ENCODE results near the gene THADA.

THADA gene

GRCh38 chr2:43246641-43247040 is 349.2 kb downstream of the THADA start:
- peaks cover 8% of the 10 kb centered on the region for H3K4me1 ChIP-seq (ENCODE audit: control insufficient read depth, insufficient read depth, low read length, unreplicated experiment)
- 0 out of 2 replicates have a peak, but pooled peaks cover 3% of the 10 kb centered on the region for H3K36me3 ChIP-seq (ENCODE audit: insufficient read depth, low read length)
- no peaks in the 10 kb centered on the region for H3K79me2 ChIP-seq (ENCODE audit: control insufficient read depth, insufficient read depth, low read length, unreplicated experiment)
- no peaks in the 10 kb centered on the region for H3K27me3 ChIP-seq (ENCODE audit: insufficient read depth, low read length)
- no peak overlapping the region for H2AFZ ChIP-seq (ENCODE audit: low read length, unreplicated experiment)
- H3K4me3 ChIP-seq (ENCODE audit: low read depth, low read length), result no peak overlapping the region
- no peak overlapping the region for H3K27ac ChIP-seq (ENCODE audit: low read depth, low read length)

DNA sequence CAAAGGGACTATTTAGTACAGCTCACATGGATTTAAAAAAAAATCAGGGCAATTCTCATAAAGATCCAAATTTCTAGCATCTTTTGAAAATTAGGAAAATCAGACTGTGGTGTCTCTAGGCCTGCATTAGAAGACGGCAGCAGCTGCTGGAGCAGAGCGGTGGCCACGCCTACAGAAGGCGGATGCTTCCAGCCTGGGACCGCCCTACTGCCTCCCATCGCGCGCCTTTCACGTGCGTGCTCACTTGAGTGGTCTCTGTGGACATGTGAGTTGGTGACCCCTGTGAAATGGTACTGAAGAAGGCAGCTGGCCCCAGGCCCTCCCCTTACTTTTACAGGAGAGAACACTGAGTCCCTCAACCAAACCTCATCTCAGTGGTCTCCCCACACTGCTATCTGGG is 354.3 kb downstream of the THADA start:
- Histone ChIP-seq H3K27me3 (ENCODE audit: insufficient read depth, low read length) (no peaks in the 10 kb centered on the region), H3K4me1 (ENCODE audit: control insufficient read depth, insufficient read depth, low read length, unreplicated experiment) (no peaks in the 10 kb centered on the region), H3K79me2 (ENCODE audit: control insufficient read depth, insufficient read depth, low read length, unreplicated experiment) (no peaks in the 10 kb centered on the region), H3K27ac (ENCODE audit: low read depth, low read length) (no peak overlapping the region), H3K36me3 (ENCODE audit: insufficient read depth, low read length) (no peaks in the 10 kb centered on the region), H3K4me3 (ENCODE audit: low read depth, low read length) (no peak overlapping the region), H2AFZ (ENCODE audit: low read length, unreplicated experiment) (no peak overlapping the region)

- H2AFZ ChIP-seq (ENCODE audit: low read length, unreplicated experiment), result no peak overlapping the region
- no peak overlapping the region for H3K4me3 ChIP-seq (ENCODE audit: low read depth, low read length)
- H3K36me3 ChIP-seq (ENCODE audit: insufficient read depth, low read length), result no peaks in the 10 kb centered on the region
- no peak overlapping the region for H3K27ac ChIP-seq (ENCODE audit: low read depth, low read length)
- no peaks in the 10 kb centered on the region for H3K27me3 ChIP-seq (ENCODE audit: insufficient read depth, low read length)
- no peaks in the 10 kb centered on the region for H3K4me1 ChIP-seq (ENCODE audit: control insufficient read depth, insufficient read depth, low read length, unreplicated experiment)
- no peaks in the 10 kb centered on the region for H3K79me2 ChIP-seq (ENCODE audit: control insufficient read depth, insufficient read depth, low read length, unreplicated experiment)
These were observed 355.1 kb downstream of the THADA start for GRCh38 chr2:43240766-43241150.

GRCh38 chr2:43239981-43240765 is 355.7 kb downstream of the THADA start:
- H3K27ac ChIP-seq (ENCODE audit: low read depth, low read length), result no peak overlapping the region
- H3K79me2 ChIP-seq (ENCODE audit: control insufficient read depth, insufficient read depth, low read length, unreplicated experiment), result no peaks in the 10 kb centered on the region
- no peak overlapping the region for H2AFZ ChIP-seq (ENCODE audit: low read length, unreplicated experiment)
- no peaks in the 10 kb centered on the region for H3K27me3 ChIP-seq (ENCODE audit: insufficient read depth, low read length)
- no peak overlapping the region for H3K4me3 ChIP-seq (ENCODE audit: low read depth, low read length)
- H3K4me1 ChIP-seq (ENCODE audit: control insufficient read depth, insufficient read depth, low read length, unreplicated experiment), result no peaks in the 10 kb centered on the region
- no peaks in the 10 kb centered on the region for H3K36me3 ChIP-seq (ENCODE audit: insufficient read depth, low read length)

DNA sequence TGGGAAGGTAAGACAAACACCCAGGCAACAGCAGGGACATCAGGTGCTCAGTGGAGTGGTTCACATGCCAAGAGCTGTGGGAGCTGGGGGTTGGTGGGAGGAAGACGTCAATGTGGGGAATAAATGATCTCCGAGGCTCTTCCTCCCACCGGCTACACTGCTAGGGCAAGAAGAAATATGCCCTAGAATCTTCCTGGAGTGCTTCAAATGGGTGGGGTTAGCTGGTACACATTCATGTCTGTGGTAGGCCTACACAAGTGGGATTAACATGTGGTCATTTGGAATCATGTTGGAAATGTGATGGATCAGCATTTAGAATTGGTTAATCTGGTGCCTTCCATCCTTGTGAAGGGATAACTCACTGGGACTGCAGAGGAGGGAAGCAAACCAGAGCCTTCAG is 357.0 kb downstream of the THADA start:
- Histone ChIP-seq H3K4me3 (ENCODE audit: low read depth, low read length) (no peak overlapping the region), H3K27me3 (ENCODE audit: insufficient read depth, low read length) (no peaks in the 10 kb centered on the region), H2AFZ (ENCODE audit: low read length, unreplicated experiment) (no peak overlapping the region), H3K79me2 (ENCODE audit: control insufficient read depth, insufficient read depth, low read length, unreplicated experiment) (no peaks in the 10 kb centered on the region), H3K27ac (ENCODE audit: low read depth, low read length) (no peak overlapping the region), H3K4me1 (ENCODE audit: control insufficient read depth, insufficient read depth, low read length, unreplicated experiment) (no peaks in the 10 kb centered on the region), H3K36me3 (ENCODE audit: insufficient read depth, low read length) (no peaks in the 10 kb centered on the region)

- H3K27ac ChIP-seq (ENCODE audit: low read depth, low read length), result no peak overlapping the region
- no peaks in the 10 kb centered on the region for H3K4me1 ChIP-seq (ENCODE audit: control insufficient read depth, insufficient read depth, low read length, unreplicated experiment)
These were observed 357.7 kb downstream of the THADA start for GRCh38 chr2:43238176-43238575.

GRCh38 chr2:43233218-43234212 is 362.3 kb downstream of the THADA start:
- Histone ChIP-seq H3K36me3 (ENCODE audit: insufficient read depth, low read length) (no peaks in the 10 kb centered on the region), H3K79me2 (ENCODE audit: control insufficient read depth, insufficient read depth, low read length, unreplicated experiment) (peaks cover under 1% of the 10 kb centered on the region), H3K27ac (ENCODE audit: low read depth, low read length) (no peak overlapping the region)

More at GRCh38 chr2:43238176-43238575, 357.7 kb downstream of the THADA start:
- Histone ChIP-seq H3K27me3 (ENCODE audit: insufficient read depth, low read length) (no peaks in the 10 kb centered on the region), H3K79me2 (ENCODE audit: control insufficient read depth, insufficient read depth, low read length, unreplicated experiment) (no peaks in the 10 kb centered on the region), H3K4me3 (ENCODE audit: low read depth, low read length) (no peak overlapping the region), H2AFZ (ENCODE audit: low read length, unreplicated experiment) (no peak overlapping the region), H3K36me3 (ENCODE audit: insufficient read depth, low read length) (no peaks in the 10 kb centered on the region)

DNA sequence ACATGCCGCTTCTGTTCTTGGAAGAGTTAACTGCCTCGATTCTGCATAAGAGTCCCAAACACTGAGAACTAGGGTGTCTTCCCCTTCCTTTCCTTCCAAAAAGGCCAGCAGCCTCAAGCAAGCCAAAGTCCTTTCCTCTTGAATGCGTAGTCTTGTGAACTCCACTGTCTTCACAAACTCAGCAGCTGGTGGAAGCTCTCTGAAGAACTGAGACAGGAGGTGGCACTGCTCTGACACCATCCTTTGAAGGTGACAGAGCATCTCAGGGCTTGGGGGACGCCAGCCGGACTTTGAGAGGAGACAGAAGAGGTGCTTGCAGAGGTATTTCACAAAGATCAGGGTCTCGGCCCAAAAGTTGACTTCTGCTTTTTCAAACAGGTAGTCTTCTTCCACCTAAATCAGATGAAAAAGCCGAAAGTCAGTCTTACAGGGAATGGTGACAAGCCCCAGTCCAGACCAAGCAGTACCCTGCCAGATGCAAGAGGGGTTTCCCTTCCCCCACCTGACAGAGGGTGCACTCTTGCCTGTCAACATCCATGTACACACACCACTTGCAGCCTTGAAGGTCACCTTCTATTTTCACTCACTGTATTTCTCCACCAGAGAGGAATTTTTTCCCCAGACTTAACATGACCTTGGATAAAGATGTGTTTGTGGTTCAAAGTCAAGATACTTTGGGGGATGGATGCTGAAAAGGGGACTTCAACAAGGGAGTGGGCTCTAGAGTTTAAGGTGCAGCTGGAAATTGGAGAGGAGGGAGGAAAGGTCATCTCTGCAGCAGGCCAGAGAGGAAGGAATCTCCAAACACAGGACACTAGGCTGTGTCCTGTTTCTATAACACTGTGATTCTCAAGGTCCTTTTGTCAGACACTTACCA is 364.6 kb downstream of the THADA start:
- Histone ChIP-seq H3K27me3 (ENCODE audit: insufficient read depth, low read length) (no peaks in the 10 kb centered on the region), H3K27ac (ENCODE audit: low read depth, low read length) (no peak overlapping the region), H3K4me1 (ENCODE audit: control insufficient read depth, insufficient read depth, low read length, unreplicated experiment) (peaks cover 16% of the 10 kb centered on the region), H3K4me3 (ENCODE audit: low read depth, low read length) (no peak overlapping the region), H3K36me3 (ENCODE audit: insufficient read depth, low read length) (no peaks in the 10 kb centered on the region), H2AFZ (ENCODE audit: low read length, unreplicated experiment) (no peak overlapping the region), H3K79me2 (ENCODE audit: control insufficient read depth, insufficient read depth, low read length, unreplicated experiment) (peaks cover 9% of the 10 kb centered on the region)

More at GRCh38 chr2:43233218-43234212, 362.3 kb downstream of the THADA start:
- peaks cover 9% of the 10 kb centered on the region for H3K4me1 ChIP-seq (ENCODE audit: control insufficient read depth, insufficient read depth, low read length, unreplicated experiment)
- H3K4me3 ChIP-seq (ENCODE audit: low read depth, low read length), result no peak overlapping the region
- H2AFZ ChIP-seq (ENCODE audit: low read length, unreplicated experiment), result no peak overlapping the region
- H3K27me3 ChIP-seq (ENCODE audit: insufficient read depth, low read length), result no peaks in the 10 kb centered on the region

DNA sequence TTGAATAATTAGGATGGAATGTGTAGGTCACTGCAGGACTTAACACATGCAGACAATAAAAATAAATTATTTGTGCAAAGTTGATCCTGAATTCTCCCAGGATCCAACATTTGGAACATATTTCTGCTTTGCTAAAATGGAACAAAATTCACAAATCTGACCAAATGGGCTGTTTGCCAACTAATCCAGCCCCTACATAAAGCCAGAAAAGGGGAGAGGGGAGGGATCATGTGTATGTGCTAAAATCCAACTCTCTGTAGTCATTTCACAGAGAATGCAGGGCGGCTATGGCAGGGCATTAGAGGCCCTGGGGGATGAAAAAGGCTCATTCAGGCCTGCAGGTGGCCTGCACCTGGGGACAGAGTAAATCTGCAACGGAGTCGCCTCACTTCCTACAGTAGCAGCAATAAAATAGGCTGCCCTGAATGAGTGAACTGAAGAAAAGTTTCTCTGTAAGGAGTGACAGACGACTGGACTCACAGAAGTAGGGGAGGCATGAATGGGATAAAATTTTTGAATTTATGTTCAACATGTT is 365.4 kb downstream of the THADA start:
- no peak overlapping the region for H2AFZ ChIP-seq (ENCODE audit: low read length, unreplicated experiment)
- H3K36me3 ChIP-seq (ENCODE audit: insufficient read depth, low read length), result no peaks in the 10 kb centered on the region
- H3K27me3 ChIP-seq (ENCODE audit: insufficient read depth, low read length), result no peaks in the 10 kb centered on the region
- peaks cover 17% of the 10 kb centered on the region for H3K79me2 ChIP-seq (ENCODE audit: control insufficient read depth, insufficient read depth, low read length, unreplicated experiment)
- no peak overlapping the region for H3K27ac ChIP-seq (ENCODE audit: low read depth, low read length)
- H3K4me1 ChIP-seq (ENCODE audit: control insufficient read depth, insufficient read depth, low read length, unreplicated experiment), result peaks cover 16% of the 10 kb centered on the region
- H3K4me3 ChIP-seq (ENCODE audit: low read depth, low read length), result no peak overlapping the region
